Glutamatergic neuron (in vitro differentiated cells): ENCODE results near the gene SERF2. TPM values are rescaled to one million over a fixed set of nuclear protein-coding genes. Genes with fewer than 3 reads are reported as not detected.

ENCODE experiments used
- DNase-seq: peaks from one replicate; pipeline ENCODE4 v3.0.0; 2022
- H3K27ac Mint-ChIP-seq: one replicate; pipeline ENCODE4 v1.8.0; 2020; ENCODE audit warnings: mild to moderate bottlenecking, mixed read lengths, inconsistent platforms; ENCODE audit not compliant: unreplicated experiment
- H3K27me3 Mint-ChIP-seq: one replicate; pipeline ENCODE4 v1.8.0; 2020; ENCODE audit warnings: mild to moderate bottlenecking, moderate library complexity, mixed read lengths, inconsistent platforms; ENCODE audit not compliant: unreplicated experiment
- H3K36me3 Mint-ChIP-seq: one replicate; pipeline ENCODE4 v1.8.0; 2020; ENCODE audit warnings: mild to moderate bottlenecking, mixed read lengths, inconsistent platforms; ENCODE audit not compliant: unreplicated experiment
- H3K4me1 Mint-ChIP-seq: one replicate; pipeline ENCODE4 v1.8.0; 2020; ENCODE audit warnings: mild to moderate bottlenecking, low read depth, mixed read lengths, inconsistent platforms; ENCODE audit not compliant: unreplicated experiment
- H3K4me3 Mint-ChIP-seq: one replicate; pipeline ENCODE4 v1.8.0; 2020; ENCODE audit warnings: mild to moderate bottlenecking, mixed read lengths, inconsistent platforms; ENCODE audit not compliant: unreplicated experiment
- H3K9me3 Mint-ChIP-seq: one replicate; pipeline ENCODE4 v1.8.0; 2020; ENCODE audit warnings: mild to moderate bottlenecking, moderate library complexity, mixed read lengths, inconsistent platforms; ENCODE audit not compliant: unreplicated experiment
- total RNA-seq: library from RNA; stranded (reverse); fragmentation: NEBNext Ultra II Directional; extraction: Animal tissue kit (Norgen Biotek cat#: 25700); gene quantifications from one replicate; pipeline ENCODE4 v1.2.1, GENCODE V29; 2021; ENCODE audit not compliant: unreplicated experiment
- TF ChIP-seq, protein P1 (sequence below): fragments of 200-600 bp; sonication (generic); IDR thresholded peaks from one replicate; pipeline ENCODE4 v1.5.0; 2021; ENCODE audit not compliant: partially characterized antibody, unreplicated experiment

SERF2 gene
- total RNA-seq, 1 donor from 2014 or later = 650 TPM

DNA sequence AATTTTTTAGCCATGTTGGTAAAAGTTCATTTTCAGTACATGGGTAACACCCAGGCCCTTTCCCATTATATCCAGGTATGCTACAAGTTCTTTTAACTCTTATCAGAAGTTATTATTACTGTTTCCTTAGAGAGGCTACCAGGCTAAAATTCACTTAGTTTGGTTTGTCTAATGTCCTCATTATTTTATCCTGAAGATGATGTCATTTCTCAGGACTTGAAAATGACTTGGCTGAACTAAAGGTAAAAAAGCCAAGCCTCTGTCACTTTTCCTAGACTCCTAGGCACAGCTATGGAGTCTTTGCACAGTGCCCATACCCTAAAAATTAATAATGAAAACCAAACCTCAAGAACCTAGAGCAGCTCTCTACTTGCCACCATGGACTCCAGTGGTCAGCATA is 19.5 kb upstream of the SERF2 start:
- Mint-ChIP-seq H3K36me3 (no peaks in the 10 kb centered on the region), H3K27ac (no peak overlapping the region)

DNA sequence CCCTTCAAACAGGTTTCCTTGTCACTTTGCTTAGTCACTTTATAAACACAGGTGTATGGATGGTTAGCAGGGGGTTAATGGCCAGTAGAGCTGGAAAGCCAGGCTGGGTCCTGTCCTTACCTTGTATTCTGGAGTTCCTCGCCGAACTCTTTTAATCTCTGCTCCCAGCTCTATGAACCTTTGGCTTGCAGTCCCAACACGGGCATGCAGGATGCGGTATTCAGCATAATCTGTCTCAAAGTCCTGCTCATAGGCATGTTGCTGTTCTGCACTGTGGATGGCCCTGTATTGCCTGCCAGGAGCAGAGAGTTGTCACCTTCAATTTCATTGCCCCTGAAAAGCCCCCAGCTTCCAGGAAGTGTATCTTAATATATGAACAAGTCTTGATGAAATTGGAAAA is 18.1 kb upstream of the SERF2 start:
- H3K9me3 Mint-ChIP-seq = peaks cover 4% of the 10 kb centered on the region
- H3K4me3 Mint-ChIP-seq = no peak overlapping the region
- H3K27ac Mint-ChIP-seq = no peak overlapping the region
- H3K36me3 Mint-ChIP-seq = no peaks in the 10 kb centered on the region
- no peak for DNase-seq
- TF ChIP-seq, protein P1, sequence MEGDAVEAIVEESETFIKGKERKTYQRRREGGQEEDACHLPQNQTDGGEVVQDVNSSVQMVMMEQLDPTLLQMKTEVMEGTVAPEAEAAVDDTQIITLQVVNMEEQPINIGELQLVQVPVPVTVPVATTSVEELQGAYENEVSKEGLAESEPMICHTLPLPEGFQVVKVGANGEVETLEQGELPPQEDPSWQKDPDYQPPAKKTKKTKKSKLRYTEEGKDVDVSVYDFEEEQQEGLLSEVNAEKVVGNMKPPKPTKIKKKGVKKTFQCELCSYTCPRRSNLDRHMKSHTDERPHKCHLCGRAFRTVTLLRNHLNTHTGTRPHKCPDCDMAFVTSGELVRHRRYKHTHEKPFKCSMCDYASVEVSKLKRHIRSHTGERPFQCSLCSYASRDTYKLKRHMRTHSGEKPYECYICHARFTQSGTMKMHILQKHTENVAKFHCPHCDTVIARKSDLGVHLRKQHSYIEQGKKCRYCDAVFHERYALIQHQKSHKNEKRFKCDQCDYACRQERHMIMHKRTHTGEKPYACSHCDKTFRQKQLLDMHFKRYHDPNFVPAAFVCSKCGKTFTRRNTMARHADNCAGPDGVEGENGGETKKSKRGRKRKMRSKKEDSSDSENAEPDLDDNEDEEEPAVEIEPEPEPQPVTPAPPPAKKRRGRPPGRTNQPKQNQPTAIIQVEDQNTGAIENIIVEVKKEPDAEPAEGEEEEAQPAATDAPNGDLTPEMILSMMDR = no peak
- H3K27me3 Mint-ChIP-seq = no peaks in the 10 kb centered on the region
- no peaks in the 10 kb centered on the region for H3K4me1 Mint-ChIP-seq

More for the DNA sequence above, 19.5 kb upstream of the SERF2 start:
- no peaks in the 10 kb centered on the region for H3K4me1 Mint-ChIP-seq
- TF ChIP-seq, protein P1 = no peak
- peaks cover 4% of the 10 kb centered on the region for H3K9me3 Mint-ChIP-seq
- DNase-seq = no peak
- H3K27me3 Mint-ChIP-seq = no peaks in the 10 kb centered on the region
- no peak overlapping the region for H3K4me3 Mint-ChIP-seq

DNA sequence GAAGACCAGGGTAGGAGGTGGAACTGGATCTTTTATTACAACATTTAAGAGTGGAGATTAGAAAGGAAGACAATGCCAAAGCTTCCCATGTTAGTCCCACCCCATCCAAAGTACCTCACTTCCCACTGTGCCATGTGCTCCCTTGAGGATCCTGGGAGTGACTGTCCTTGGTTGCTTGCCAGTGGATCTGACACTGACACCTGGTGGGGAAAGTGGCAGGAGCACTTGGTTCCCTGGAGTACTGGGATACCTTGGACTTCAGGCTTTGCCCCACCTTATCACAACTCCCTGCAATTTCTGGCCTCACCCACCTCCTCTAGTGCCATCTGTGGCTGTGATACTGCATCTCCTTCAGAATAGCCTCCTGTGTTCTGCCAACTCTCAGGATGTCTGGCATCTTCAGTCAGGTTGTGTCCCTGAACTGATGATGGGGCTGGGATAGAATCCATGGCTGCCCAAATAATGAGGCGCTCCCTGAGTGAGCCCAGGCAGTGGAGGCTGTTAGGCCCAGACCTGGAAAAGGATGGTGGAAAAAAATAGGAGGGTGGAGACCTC is 16.6 kb upstream of the SERF2 start:
- peak overlapping the region; percentile 63 for H3K4me3 Mint-ChIP-seq
- H3K9me3 Mint-ChIP-seq = peaks cover 4% of the 10 kb centered on the region
- no peaks in the 10 kb centered on the region for H3K4me1 Mint-ChIP-seq
- H3K27ac Mint-ChIP-seq = no peak overlapping the region
- no peaks in the 10 kb centered on the region for H3K36me3 Mint-ChIP-seq
- DNase-seq = no peak
- no peaks in the 10 kb centered on the region for H3K27me3 Mint-ChIP-seq
- TF ChIP-seq, protein P1 = no peak

DNA sequence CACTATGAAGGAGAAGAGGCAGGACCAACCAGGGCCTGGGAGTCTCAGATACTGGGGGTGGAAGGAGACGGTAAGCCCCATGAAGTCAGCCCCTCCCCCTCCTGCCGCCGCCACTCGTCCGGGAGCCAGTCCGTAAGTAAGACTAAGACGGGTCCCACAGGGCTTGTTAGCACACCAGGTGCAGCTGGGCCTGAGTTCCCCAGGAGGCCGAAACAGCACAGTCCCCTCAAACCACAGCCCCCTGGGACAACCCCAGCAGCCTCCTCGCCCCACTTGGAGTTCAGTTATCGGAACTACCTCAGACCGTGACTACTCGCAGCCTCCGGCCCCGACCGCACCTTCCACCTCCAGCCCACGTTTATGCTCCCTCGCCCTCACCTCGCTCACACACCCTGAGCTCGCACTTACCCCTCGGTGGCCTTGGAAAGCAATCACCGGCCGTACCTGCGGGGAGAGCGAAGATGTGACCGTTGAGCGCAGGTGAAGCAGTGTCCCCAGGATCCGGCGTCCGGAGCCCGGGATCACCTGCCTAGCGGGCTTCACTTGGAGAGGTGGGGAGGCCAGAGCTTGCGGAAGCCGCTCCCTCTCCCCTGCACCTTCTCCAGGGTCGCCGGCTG is 15.9 kb upstream of the SERF2 start:
- Mint-ChIP-seq H3K9me3 (peaks cover 4% of the 10 kb centered on the region), H3K4me3 (peak overlapping the region; percentile 34), H3K27me3 (no peaks in the 10 kb centered on the region), H3K36me3 (no peaks in the 10 kb centered on the region), H3K4me1 (no peaks in the 10 kb centered on the region), H3K27ac (no peak overlapping the region)
- DNase-seq = peak; percentile 40
- TF ChIP-seq, protein P1 = no peak

DNA sequence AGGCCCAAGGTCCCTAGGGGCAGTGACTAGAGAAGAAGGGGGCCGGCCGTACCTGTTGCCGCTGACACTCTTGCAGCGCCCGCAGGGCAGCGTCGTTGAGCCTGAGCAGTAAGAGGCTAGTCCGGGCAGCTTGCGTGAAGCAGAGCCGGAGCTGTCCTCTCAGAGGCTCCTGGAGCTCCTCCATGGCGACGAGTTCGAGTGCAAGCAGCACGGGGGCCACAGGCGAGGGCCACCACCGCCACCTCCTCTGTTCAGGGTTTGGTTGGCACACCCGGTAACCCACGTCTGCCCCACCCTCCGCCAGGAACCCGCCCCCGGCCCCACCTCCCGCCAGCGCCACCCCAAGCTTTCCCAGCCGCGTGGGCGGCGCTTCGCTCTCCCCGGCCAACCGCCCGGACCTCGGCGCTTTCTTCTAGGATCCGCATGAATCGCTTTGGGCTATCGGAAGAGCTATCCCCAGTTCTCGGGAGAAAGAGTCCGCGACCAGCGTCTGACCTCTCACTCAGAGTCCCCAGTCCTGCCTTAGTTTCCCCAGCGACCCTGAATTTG is 15.3 kb upstream of the SERF2 start, which contains the start of gene ELL3:
ELL3 (minus strand) TSS at position 249 of the 549 bp plus-strand sequence; CDS start at position 184, 65 bp downstream.
- Mint-ChIP-seq H3K4me3 (peak within 1 kb of the TSS; percentile 82), H3K36me3 (no peaks in the 10 kb centered on the region), H3K4me1 (no peaks in the 10 kb centered on the region), H3K27me3 (no peaks in the 10 kb centered on the region), H3K27ac (no peak within 1 kb of the TSS), H3K9me3 (peaks cover 4% of the 10 kb centered on the region)
- TF ChIP-seq, protein P1 = no peak
- no peak for DNase-seq
